Nephron (organoid): ENCODE results near the gene RXYLT1.

Experiments used
- H3K27ac Mint-ChIP-seq, 3 experiments: 2 replicates each; pipeline ENCODE4 v1.8.0; 2020; ENCODE audit warnings: mixed read lengths in 3 of 3, mild to moderate bottlenecking in 2 of 3, moderate library complexity in 1 of 3
- H3K27me3 Mint-ChIP-seq: 2 replicates; pipeline ENCODE4 v1.8.0; 2021; ENCODE audit warnings: low read depth, mild to moderate bottlenecking, moderate library complexity, mixed read lengths
- H3K36me3 Mint-ChIP-seq: 2 replicates; pipeline ENCODE4 v1.8.0; 2020; ENCODE audit warnings: low read depth, mixed read lengths
- H3K4me1 Mint-ChIP-seq: 2 replicates; pipeline ENCODE4 v1.8.0; 2020; ENCODE audit warnings: mixed read lengths
- H3K4me3 Mint-ChIP-seq, 3 experiments: 2 replicates each; pipeline ENCODE4 v1.8.0; 2020; ENCODE audit warnings: mild to moderate bottlenecking in 3 of 3, mixed read lengths in 3 of 3, moderate library complexity in 2 of 3
- H3K9me3 Mint-ChIP-seq: 2 replicates; pipeline ENCODE4 v1.8.0; 2020; ENCODE audit warnings: mixed read lengths
- TF ChIP-seq, protein P1 (sequence below), 3 experiments: fragments of 200-600 bp; sonication (generic); IDR thresholded peaks; one replicate each; pipeline ENCODE4 v1.5.0; 2021; ENCODE audit warnings: antibody characterized with exemption in 3 of 3; ENCODE audit not compliant: unreplicated experiment in 3 of 3

The RXYLT1 gene

DNA sequence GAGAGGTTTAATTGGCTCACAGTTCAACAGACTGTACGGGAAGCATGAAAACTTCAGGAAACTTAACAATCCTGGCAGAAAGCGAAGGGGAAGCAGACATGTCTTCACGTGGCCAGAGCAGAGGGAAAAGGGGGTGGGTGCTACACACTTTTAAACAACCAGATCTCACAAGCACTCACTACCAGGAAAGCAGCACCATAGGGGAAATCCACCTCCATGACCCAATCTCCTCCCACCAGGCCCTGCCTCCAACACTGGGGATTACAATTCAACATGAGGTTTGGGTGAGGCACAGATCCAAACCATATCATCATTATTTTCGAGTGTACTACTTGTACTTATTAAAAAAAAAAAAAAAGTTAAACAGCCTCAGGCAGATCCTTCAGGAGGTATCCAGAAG is 29.9 kb downstream of the RXYLT1 start:
- peaks cover 18% of the 10 kb centered on the region for H3K36me3 Mint-ChIP-seq
- H3K9me3 Mint-ChIP-seq, result no peaks in the 10 kb centered on the region
- no peaks in the 10 kb centered on the region for H3K27me3 Mint-ChIP-seq
- no peak overlapping the region for H3K4me3 Mint-ChIP-seq
- TF ChIP-seq, protein P1, sequence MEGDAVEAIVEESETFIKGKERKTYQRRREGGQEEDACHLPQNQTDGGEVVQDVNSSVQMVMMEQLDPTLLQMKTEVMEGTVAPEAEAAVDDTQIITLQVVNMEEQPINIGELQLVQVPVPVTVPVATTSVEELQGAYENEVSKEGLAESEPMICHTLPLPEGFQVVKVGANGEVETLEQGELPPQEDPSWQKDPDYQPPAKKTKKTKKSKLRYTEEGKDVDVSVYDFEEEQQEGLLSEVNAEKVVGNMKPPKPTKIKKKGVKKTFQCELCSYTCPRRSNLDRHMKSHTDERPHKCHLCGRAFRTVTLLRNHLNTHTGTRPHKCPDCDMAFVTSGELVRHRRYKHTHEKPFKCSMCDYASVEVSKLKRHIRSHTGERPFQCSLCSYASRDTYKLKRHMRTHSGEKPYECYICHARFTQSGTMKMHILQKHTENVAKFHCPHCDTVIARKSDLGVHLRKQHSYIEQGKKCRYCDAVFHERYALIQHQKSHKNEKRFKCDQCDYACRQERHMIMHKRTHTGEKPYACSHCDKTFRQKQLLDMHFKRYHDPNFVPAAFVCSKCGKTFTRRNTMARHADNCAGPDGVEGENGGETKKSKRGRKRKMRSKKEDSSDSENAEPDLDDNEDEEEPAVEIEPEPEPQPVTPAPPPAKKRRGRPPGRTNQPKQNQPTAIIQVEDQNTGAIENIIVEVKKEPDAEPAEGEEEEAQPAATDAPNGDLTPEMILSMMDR (IDR thresholded peaks at IDR 0.05; ENCODE audit: unreplicated experiment in 3 of 3), result no peak
- no peaks in the 10 kb centered on the region for H3K4me1 Mint-ChIP-seq
- no peak overlapping the region for H3K27ac Mint-ChIP-seq

- peak overlapping the region in 1 of 3 experiments; percentile 3 for H3K27ac Mint-ChIP-seq
- H3K9me3 Mint-ChIP-seq, result no peaks in the 10 kb centered on the region
- TF ChIP-seq, protein P1 (IDR thresholded peaks at IDR 0.05; ENCODE audit: unreplicated experiment in 3 of 3), result no peak
- peaks cover 8% of the 10 kb centered on the region for H3K36me3 Mint-ChIP-seq
- H3K4me3 Mint-ChIP-seq, result no peak overlapping the region
- H3K27me3 Mint-ChIP-seq, result no peaks in the 10 kb centered on the region
- H3K4me1 Mint-ChIP-seq, result no peaks in the 10 kb centered on the region
Observed at GRCh38 chr12:63811334-63811733, 31.6 kb downstream of the RXYLT1 start.

DNA sequence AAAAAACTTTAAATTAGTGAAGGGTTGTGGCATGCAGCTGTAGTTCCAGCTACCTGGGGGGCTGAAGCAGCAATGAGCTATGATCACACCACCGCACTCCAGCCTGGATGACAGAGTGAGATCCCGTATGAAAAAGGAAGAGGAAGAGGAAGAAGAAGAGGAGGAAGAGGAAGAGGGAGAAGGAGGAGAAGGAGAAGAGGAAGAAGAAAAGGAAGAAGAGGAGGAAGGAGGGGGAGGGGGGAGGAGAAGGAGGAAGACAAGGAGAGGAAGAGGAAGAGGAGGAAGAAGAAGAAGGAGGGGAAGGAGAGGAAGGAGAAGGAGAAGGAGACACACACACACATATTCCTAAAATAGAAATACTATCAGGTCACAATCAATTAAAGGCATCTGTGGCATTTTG is 32.0 kb downstream of the RXYLT1 start:
- H3K36me3 Mint-ChIP-seq, result peaks cover 8% of the 10 kb centered on the region
- peak overlapping the region in 1 of 3 experiments; percentile 3 for H3K27ac Mint-ChIP-seq
- no peaks in the 10 kb centered on the region for H3K9me3 Mint-ChIP-seq
- H3K27me3 Mint-ChIP-seq, result no peaks in the 10 kb centered on the region
- TF ChIP-seq, protein P1 (IDR thresholded peaks at IDR 0.05; ENCODE audit: unreplicated experiment in 3 of 3), result no peak
- H3K4me1 Mint-ChIP-seq, result no peaks in the 10 kb centered on the region
- no peak overlapping the region for H3K4me3 Mint-ChIP-seq

DNA sequence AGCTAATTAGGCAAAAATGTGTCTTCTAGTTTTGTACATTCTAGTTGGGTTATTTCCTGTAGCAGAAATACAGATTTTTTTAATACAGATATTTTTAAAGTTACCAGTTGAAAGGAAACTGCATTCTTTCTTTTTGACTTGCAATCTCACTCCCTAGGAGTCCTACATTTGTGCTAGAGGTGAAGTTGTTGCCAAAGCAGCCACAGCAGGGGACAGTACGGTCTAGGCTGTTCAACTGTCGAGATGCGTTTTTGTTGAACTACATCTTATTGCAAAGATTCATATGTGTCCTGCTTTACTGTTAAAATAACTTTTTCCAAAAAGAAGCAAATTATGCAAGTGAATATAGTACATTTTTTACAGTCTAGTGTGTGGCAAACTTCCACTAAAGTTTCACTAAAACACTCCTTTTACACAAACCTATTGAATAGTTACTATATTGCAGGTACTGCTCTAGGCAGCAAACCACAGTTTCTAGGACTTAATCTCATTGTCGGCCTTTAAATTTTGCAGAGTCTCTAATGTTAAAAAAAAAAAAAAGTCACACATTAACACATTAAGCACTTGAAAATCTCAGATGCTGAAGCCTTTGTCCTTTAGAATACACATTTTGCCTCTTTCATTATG is 34.5 kb downstream of the RXYLT1 start:
- Mint-ChIP-seq H3K27me3 (no peaks in the 10 kb centered on the region), H3K27ac (no peak overlapping the region), H3K4me1 (no peaks in the 10 kb centered on the region), H3K4me3 (no peak overlapping the region), H3K9me3 (peaks cover 8% of the 10 kb centered on the region), H3K36me3 (peaks cover 5% of the 10 kb centered on the region)
- TF ChIP-seq, protein P1 (IDR thresholded peaks at IDR 0.05; ENCODE audit: unreplicated experiment in 3 of 3), result no peak

DNA sequence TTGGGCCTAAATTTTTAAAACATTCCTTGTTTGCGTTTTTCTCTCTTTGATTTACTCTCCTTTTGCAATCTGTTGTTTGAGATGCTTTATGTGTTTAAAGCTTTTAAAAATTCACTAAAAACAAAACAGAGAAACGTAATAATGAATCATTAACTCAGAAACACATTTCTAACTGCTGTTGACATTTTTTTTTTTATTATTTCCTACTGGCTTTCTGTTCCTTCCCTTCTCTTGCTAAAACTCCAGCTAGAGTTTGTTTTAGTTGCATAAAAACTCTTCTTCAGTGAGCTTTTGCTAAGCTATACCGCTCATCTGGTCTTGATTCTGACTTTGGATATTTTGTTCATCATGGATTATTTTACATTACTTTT is 35.8 kb downstream of the RXYLT1 start:
- no peaks in the 10 kb centered on the region for H3K36me3 Mint-ChIP-seq
- no peaks in the 10 kb centered on the region for H3K4me1 Mint-ChIP-seq
- no peak overlapping the region for H3K27ac Mint-ChIP-seq
- peaks cover 13% of the 10 kb centered on the region for H3K9me3 Mint-ChIP-seq
- TF ChIP-seq, protein P1 (IDR thresholded peaks at IDR 0.05; ENCODE audit: unreplicated experiment in 3 of 3), result no peak
- no peaks in the 10 kb centered on the region for H3K27me3 Mint-ChIP-seq
- no peak overlapping the region for H3K4me3 Mint-ChIP-seq

DNA sequence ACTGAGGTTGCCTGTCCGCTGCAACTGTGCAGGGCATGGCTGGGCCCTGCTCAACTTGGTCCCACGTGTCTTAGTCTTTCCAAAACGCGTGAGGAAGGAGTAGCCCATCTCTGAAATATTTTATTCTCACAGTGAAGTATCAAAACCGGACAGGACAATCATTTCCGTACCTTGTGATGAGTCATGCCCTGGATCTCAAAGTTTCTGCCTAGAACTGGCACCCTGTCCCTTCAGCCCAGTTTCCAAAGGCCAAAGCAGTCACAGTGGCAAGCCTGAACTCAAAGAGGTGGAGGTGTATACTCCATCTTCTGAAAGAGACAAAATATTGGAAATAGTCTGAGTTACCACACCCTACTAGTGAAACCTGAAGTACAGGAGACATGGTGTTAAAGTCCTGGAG is 36.3 kb downstream of the RXYLT1 start:
- H3K36me3 Mint-ChIP-seq, result no peaks in the 10 kb centered on the region
- H3K4me1 Mint-ChIP-seq, result no peaks in the 10 kb centered on the region
- no peaks in the 10 kb centered on the region for H3K27me3 Mint-ChIP-seq
- H3K27ac Mint-ChIP-seq, result no peak overlapping the region
- H3K4me3 Mint-ChIP-seq, result no peak overlapping the region
- TF ChIP-seq, protein P1 (IDR thresholded peaks at IDR 0.05; ENCODE audit: unreplicated experiment in 3 of 3), result no peak
- H3K9me3 Mint-ChIP-seq, result peaks cover 13% of the 10 kb centered on the region
